ENCODE results near the gene SNX33.
A peak's percentile ranks its signal among the peaks of the same experiment; 100 is the strongest.
"Not testable (repeated sequence)": the region's sequence is repeated elsewhere in the genome, so short reads cannot be mapped to it uniquely, and the experiment has no call there.

The SNX33 gene

GRCh38 chr15:75647370-75648155, at the start of gene SNX33:
TSS of gene SNX33 (plus strand) at chr15:75647912. CDS start at chr15:75649103, 1,191 bp downstream.
- DNase-seq (ENCODE audit: low read depth, low spot score): no peak

- DNase-seq (ENCODE audit: low read depth, low spot score): no peak
These were observed 49.4 kb upstream of the SNX33 start for GRCh38 chr15:75598361-75598760.

- DNase-seq (ENCODE audit: low read depth, low spot score): no peak
These were observed 48.3 kb upstream of the SNX33 start for GRCh38 chr15:75599401-75599800.

- DNase-seq (ENCODE audit: low read depth, low spot score): no peak
These were observed 41.7 kb upstream of the SNX33 start for GRCh38 chr15:75606026-75606425.

GRCh38 chr15:75606711-75607699, 40.7 kb upstream of the SNX33 start:
- no peak for DNase-seq (ENCODE audit: low read depth, low spot score)

- DNase-seq (ENCODE audit: low read depth, low spot score): no peak
These were observed 30.9 kb upstream of the SNX33 start for GRCh38 chr15:75616766-75617165.

- no peak for DNase-seq (ENCODE audit: low read depth, low spot score)
These were observed 27.5 kb upstream of the SNX33 start for GRCh38 chr15:75620058-75620820.

GRCh38 chr15:75620841-75621391, 26.8 kb upstream of the SNX33 start:
- DNase-seq (ENCODE audit: low read depth, low spot score): no peak

- DNase-seq (ENCODE audit: low read depth, low spot score): no peak
These were observed 25.2 kb upstream of the SNX33 start for GRCh38 chr15:75622505-75622904.

GRCh38 chr15:75625542-75626347, 22.0 kb upstream of the SNX33 start, which contains the start of gene SNUPN:
TSS of gene SNUPN (minus strand) at chr15:75625725. CDS start at chr15:75621051, 4,674 bp downstream.
- peak; percentile 86 for DNase-seq (ENCODE audit: low read depth, low spot score)

- DNase-seq (ENCODE audit: low read depth, low spot score): no peak
These were observed 15.8 kb upstream of the SNX33 start for GRCh38 chr15:75631935-75632334.

- not testable (repeated sequence) for DNase-seq (ENCODE audit: low read depth, low spot score)
These were observed 13.8 kb upstream of the SNX33 start for GRCh38 chr15:75633922-75634321.

GRCh38 chr15:75636026-75636425, 11.7 kb upstream of the SNX33 start:
- no peak for DNase-seq (ENCODE audit: low read depth, low spot score)

GRCh38 chr15:75637245-75638009, 10.3 kb upstream of the SNX33 start:
- DNase-seq (ENCODE audit: low read depth, low spot score): no peak

GRCh38 chr15:75639191-75639708, 8.5 kb upstream of the SNX33 start:
- DNase-seq (ENCODE audit: low read depth, low spot score): no peak

- peak; percentile 90 for DNase-seq (ENCODE audit: low read depth, low spot score)
These were observed 7.8 kb upstream of the SNX33 start, which contains the start of gene IMP3 for GRCh38 chr15:75639709-75640482. TSS of gene IMP3 (minus strand) at chr15:75640224. CDS start at chr15:75640168, 56 bp downstream.

GRCh38 chr15:75640483-75641178, 7.1 kb upstream of the SNX33 start:
- no peak for DNase-seq (ENCODE audit: low read depth, low spot score)

GRCh38 chr15:75641179-75641503, 6.6 kb upstream of the SNX33 start:
- DNase-seq (ENCODE audit: low read depth, low spot score): no peak

Measured in activated CD4-positive, CD25-positive, alpha-beta regulatory T cell treated with anti-CD3 and anti-CD28 coated beads, Interleukin-2, amount 50 U/mL, for 16 hours (primary cell).